HG03558 (cell line): Measurements from ENCODE around the gene G3BP1.
"Not testable (repeated sequence)": the region's sequence is repeated elsewhere in the genome, so short reads cannot be mapped to it uniquely, and the experiment has no call there.

Source experiments
- ATAC-seq: cut with Tn5 transposase; IDR thresholded peaks from one replicate; pipeline ENCODE4 v1.9.1; 2021; ENCODE audit warnings: moderate number of reproducible peaks; ENCODE audit not compliant: unreplicated experiment; ENCODE audit errors: extremely low read depth

The G3BP1 gene

GRCh38 chr5:151751091-151751490 is 20.7 kb upstream of the G3BP1 start:
- no peak for ATAC-seq

GRCh38 chr5:151751593-151751992 is 20.2 kb upstream of the G3BP1 start:
- no peak for ATAC-seq

GRCh38 chr5:151755383-151755782 is 16.4 kb upstream of the G3BP1 start:
- no peak for ATAC-seq

GRCh38 chr5:151757233-151758140 is 14.3 kb upstream of the G3BP1 start:
- ATAC-seq: no peak

- ATAC-seq: no peak
These were observed 13.7 kb upstream of the G3BP1 start for GRCh38 chr5:151758141-151758429.

GRCh38 chr5:151758430-151759241 is 13.1 kb upstream of the G3BP1 start, which contains the start of gene ATOX1:
TSS of gene ATOX1 (minus strand) at chr5:151758631. CDS start at chr5:151758551, 80 bp downstream.
- peak; percentile 91 for ATAC-seq

GRCh38 chr5:151764801-151765200 is 7.0 kb upstream of the G3BP1 start:
- ATAC-seq: no peak

- no peak for ATAC-seq
These were observed 4.8 kb upstream of the G3BP1 start for GRCh38 chr5:151766975-151767374.

- ATAC-seq: peak; percentile 17
These were observed 1.1 kb upstream of the G3BP1 start for GRCh38 chr5:151770383-151771258.

GRCh38 chr5:151772029-151772845 is 483 bp downstream of the G3BP1 start:
- ATAC-seq: peak; percentile 0

- no peak for ATAC-seq
These were observed 1.2 kb downstream of the G3BP1 start for GRCh38 chr5:151772846-151773561.

GRCh38 chr5:151773951-151774350 is 2.2 kb downstream of the G3BP1 start:
- ATAC-seq: no peak

GRCh38 chr5:151775025-151775606 is 3.4 kb downstream of the G3BP1 start:
- no peak for ATAC-seq

GRCh38 chr5:151779531-151780125 is 7.9 kb downstream of the G3BP1 start:
- ATAC-seq: no peak

- no peak for ATAC-seq
These were observed 8.6 kb downstream of the G3BP1 start for GRCh38 chr5:151780348-151780747.

GRCh38 chr5:151781201-151781600 is 9.4 kb downstream of the G3BP1 start:
- ATAC-seq: no peak

GRCh38 chr5:151783664-151784063 is 11.9 kb downstream of the G3BP1 start:
- not testable (repeated sequence) for ATAC-seq

- ATAC-seq: no peak
These were observed 12.4 kb downstream of the G3BP1 start for GRCh38 chr5:151784141-151784540.
